A549 (cell line): Measurements from ENCODE around the gene PSMD6. TPM values are rescaled to one million over a fixed set of nuclear protein-coding genes. Genes with fewer than 3 reads are reported as not detected.
A peak's percentile ranks its signal among the peaks of the same experiment; 100 is the strongest.

Source experiments
- ATAC-seq, 2 experiments: fragments of 200-7000 bp in 1 of 2; fragments of >200 bp in 1 of 2; cut with Nextera tagmentation in 1 of 2; cut with Tn5 transposase in 1 of 2; 3 replicates each; pipeline versions ENCODE4 v1.8.0 to v1.9.1; 2018 to 2020; ENCODE audit warnings: mild to moderate bottlenecking in 1 of 2, moderate library complexity in 1 of 2
- CTCF ChIA-PET: fragments of 300-600 bp; sonication (Branson Sonifier 250); formaldehyde crosslinking; extraction: SDS; loops from one replicate; lab custom pipeline; 2021; ENCODE audit warnings: antibody characterized with exemption, inconsistent platforms; lab: Yijun Ruan, JAX
- POLR2A ChIA-PET: fragments of 350-600 bp; formaldehyde crosslinking; extraction: SDS; loops from one replicate; lab custom pipeline; 2021; ENCODE audit warnings: antibody characterized with exemption, inconsistent platforms; lab: Yijun Ruan, JAX
- DNase-seq, 2 experiments: peaks; one replicate each; pipeline versions ENCODE4 v3.0.0 to v3.0.0-alpha.2; 2011 to 2016; ENCODE audit warnings: low read depth in 1 of 2, low spot score in 1 of 2
- FAIRE-seq: peaks from 2 replicates; lab custom pipeline; 2011; peaks lifted over from hg19 to GRCh38; lab: Jason Lieb, UNC
- H3K27ac ChIP-seq, 2 experiments: fragments of >200 bp; sonication (Bioruptor Twin); formaldehyde crosslinking; 3 replicates each; pipeline ENCODE4 v1.5.1; 2016 to 2017
- H3K4me1 ChIP-seq: fragments of >200 bp; sonication (Bioruptor Twin); formaldehyde crosslinking; 3 replicates; pipeline ENCODE4 v1.6.1; 2016
- H3K4me2 ChIP-seq: fragments of >200 bp; sonication (Bioruptor Twin); formaldehyde crosslinking; 3 replicates; pipeline ENCODE4 v1.6.1; 2016
- H3K4me3 ChIP-seq: fragments of >200 bp; sonication (Bioruptor Twin); formaldehyde crosslinking; 3 replicates; pipeline ENCODE4 v1.5.1; 2016
- H3K9me3 ChIP-seq: fragments of >200 bp; sonication (Bioruptor Twin); formaldehyde crosslinking; 3 replicates; pipeline ENCODE4 v1.6.1; 2016
- CBX8 ChIP-seq: fragments of 200-600 bp; sonication (generic); IDR thresholded peaks from 2 replicates; pipeline ENCODE4 v1.6.1; 2016
- CHD2 ChIP-seq: fragments of 150-350 bp; IDR thresholded peaks from 2 replicates; pipeline ENCODE4 v1.6.1; 2014; ENCODE audit warnings: low read length; ENCODE audit not compliant: partially characterized antibody
- CHD4 ChIP-seq: fragments of 200-600 bp; sonication (generic); IDR thresholded peaks from 2 replicates; pipeline ENCODE4 v1.6.1; 2016; ENCODE audit warnings: antibody characterized with exemption, mild to moderate bottlenecking, borderline replicate concordance
- EHF ChIP-seq: fragments of 250-450 bp; sonication (Bioruptor Pico); IDR thresholded peaks from 2 replicates; pipeline ENCODE4 v1.5.0; 2020; ENCODE audit warnings: mild to moderate bottlenecking
- EHMT2 ChIP-seq: fragments of 200-600 bp; sonication (generic); IDR thresholded peaks from 2 replicates; pipeline ENCODE4 v1.6.1; 2016; ENCODE audit warnings: antibody characterized with exemption, low read depth, mild to moderate bottlenecking, moderate library complexity
- EP300 ChIP-seq, 2 experiments: fragments of >200 bp; sonication (Bioruptor Twin); formaldehyde crosslinking; IDR thresholded peaks; 2 replicates in 1 of 2; 3 replicates in 1 of 2; pipeline ENCODE4 v1.6.1; 2016 to 2017
- FOSB ChIP-seq: fragments of 250-450 bp; sonication (Bioruptor Pico); IDR thresholded peaks from 2 replicates; pipeline ENCODE4 v1.5.0; 2020; ENCODE audit warnings: mild to moderate bottlenecking, moderate library complexity
- HOXA7 ChIP-seq: fragments of 250-450 bp; sonication (Bioruptor Pico); IDR thresholded peaks from 2 replicates; pipeline ENCODE4 v1.5.0; 2020; ENCODE audit warnings: mild to moderate bottlenecking, moderate library complexity
- HOXB5 ChIP-seq: fragments of 250-450 bp; sonication (Bioruptor Pico); IDR thresholded peaks from 2 replicates; pipeline ENCODE4 v1.5.0; 2020; ENCODE audit warnings: mild to moderate bottlenecking, moderate library complexity
- JUNB ChIP-seq: fragments of >200 bp; sonication (Bioruptor Twin); formaldehyde crosslinking; IDR thresholded peaks from 2 replicates; pipeline ENCODE4 v1.6.1; 2016
- KDM1A ChIP-seq: fragments of 200-600 bp; sonication (generic); IDR thresholded peaks from 2 replicates; pipeline ENCODE4 v1.6.1; 2016; ENCODE audit warnings: low read depth, mild to moderate bottlenecking
- MAFK ChIP-seq: fragments of 450-650 bp; IDR thresholded peaks from 2 replicates; pipeline ENCODE4 v1.6.1; 2014; ENCODE audit not compliant: partially characterized antibody
- NFE2L2 ChIP-seq: fragments of 150-350 bp; conservative IDR thresholded peaks from 2 replicates; pipeline ENCODE4 v1.6.1; 2014; ENCODE audit warnings: low read length
- NPAS2 ChIP-seq: fragments of 250-450 bp; sonication (Bioruptor Pico); IDR thresholded peaks from 2 replicates; pipeline ENCODE4 v1.8.0; 2022; ENCODE audit warnings: mild to moderate bottlenecking, moderate library complexity, borderline replicate concordance
- NR3C1 ChIP-seq: fragments of >200 bp; sonication (Bioruptor Twin); formaldehyde crosslinking; IDR thresholded peaks from 3 replicates; pipeline ENCODE4 v1.6.1; 2017
- PHF8 ChIP-seq: fragments of 200-600 bp; sonication (generic); IDR thresholded peaks from 2 replicates; pipeline ENCODE4 v1.6.1; 2016; ENCODE audit warnings: low read depth, mild to moderate bottlenecking, antibody characterized with exemption, moderate library complexity, borderline replicate concordance
- POLR2A ChIP-seq: IDR thresholded peaks from 2 replicates; pipeline ENCODE4 v1.6.1; 2012; ENCODE audit warnings: mild to moderate bottlenecking, low read length
- POLR2AphosphoS2 ChIP-seq: conservative IDR thresholded peaks from 2 replicates; pipeline ENCODE4 v1.6.1; 2012; ENCODE audit warnings: low read length, improper control_type of control experiment, inconsistent platforms
- RCOR1 ChIP-seq: fragments of 150-350 bp; IDR thresholded peaks from 2 replicates; pipeline ENCODE4 v1.6.1; 2014; ENCODE audit warnings: antibody characterized with exemption, low read length, low read depth
- RFX5 ChIP-seq: fragments of 450-650 bp; IDR thresholded peaks from 2 replicates; pipeline ENCODE4 v1.7.1; 2014; ENCODE audit warnings: antibody characterized with exemption, mild to moderate bottlenecking, moderate library complexity
- ZC3H11A ChIP-seq: fragments of 450-650 bp; IDR thresholded peaks from 2 replicates; pipeline ENCODE4 v1.6.1; 2014; ENCODE audit warnings: antibody characterized with exemption, mild to moderate bottlenecking
- ZSCAN20 ChIP-seq: fragments of 250-450 bp; sonication (Bioruptor Pico); IDR thresholded peaks from 2 replicates; pipeline ENCODE4 v1.8.0; 2022; ENCODE audit warnings: mild to moderate bottlenecking, moderate library complexity
- WGBS: methylation state at CpG from one replicate; pipeline ENCODE4 v1.1.6; 2017; ENCODE audit errors: missing lambda C conversion rate; 5-methylcytosine and 5-hydroxymethylcytosine counted together
- polyA plus RNA-seq, 4 experiments: library from polyadenylated mRNA; depleted of rRNA in 3 of 4; stranded (reverse); fragments of >200 nt; fragmentation: RNase III in 1 of 4; extraction: RNeasy Plus Mini Kit Qiagen cat#74134 plus additional on column Dnase treatment in 1 of 4; gene quantifications; 2 replicates in 3 of 4; 3 replicates in 1 of 4; pipeline ENCODE4 v1.2.3, GENCODE V29; 2011 to 2017
- TF ChIP-seq, protein P1 (sequence below): fragments of >200 bp; sonication (Bioruptor Twin); formaldehyde crosslinking; IDR thresholded peaks from 3 replicates; pipeline ENCODE4 v1.5.1; 2016

The PSMD6 gene
- polyA plus RNA-seq, 2 of the 4 experiments (the other 2 are of a cell fraction): 76.8 to 117 TPM

DNA sequence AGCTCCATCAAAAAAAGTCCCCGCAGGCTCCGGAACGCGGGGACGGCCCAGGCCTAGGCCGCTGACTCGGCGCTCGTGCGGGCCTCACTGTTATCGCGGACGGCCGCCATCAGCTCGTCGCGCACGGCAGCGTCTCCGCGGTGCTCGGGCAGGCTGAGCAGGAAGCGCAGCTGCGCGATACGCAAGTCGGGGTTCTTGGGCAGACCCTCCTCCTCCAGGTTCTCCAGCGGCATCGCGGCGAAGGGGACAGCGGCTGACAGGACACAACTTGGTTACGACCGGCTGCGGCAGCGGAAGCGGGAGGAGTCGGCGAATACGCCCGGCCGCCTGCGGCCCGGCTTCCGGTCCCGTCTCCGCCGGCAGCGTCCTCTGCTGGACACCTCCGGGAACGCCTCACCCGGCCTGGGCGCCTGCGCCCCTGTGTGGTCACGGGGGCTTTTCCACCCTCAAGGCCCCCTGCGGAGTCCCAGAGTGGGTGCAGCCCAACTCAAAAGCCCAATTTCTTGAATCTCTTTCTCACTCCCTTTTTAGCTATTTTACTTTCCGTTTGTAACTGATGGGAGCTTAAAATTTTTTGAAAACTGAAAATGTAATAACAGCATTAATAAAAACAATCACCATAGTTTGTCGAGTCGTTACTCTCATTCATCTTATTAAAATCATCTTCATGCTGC is at the start of gene PSMD6 (continued):
- TF ChIP-seq HOXA7 (no peak), FOSB (no peak), CHD4 (no peak), POLR2A (peak; percentile 59), CBX8 (no peak), EHMT2 (no peak), PHF8 (peak; percentile 85), ZC3H11A (no peak), RFX5 (no peak)
- TF ChIP-seq, protein P1, sequence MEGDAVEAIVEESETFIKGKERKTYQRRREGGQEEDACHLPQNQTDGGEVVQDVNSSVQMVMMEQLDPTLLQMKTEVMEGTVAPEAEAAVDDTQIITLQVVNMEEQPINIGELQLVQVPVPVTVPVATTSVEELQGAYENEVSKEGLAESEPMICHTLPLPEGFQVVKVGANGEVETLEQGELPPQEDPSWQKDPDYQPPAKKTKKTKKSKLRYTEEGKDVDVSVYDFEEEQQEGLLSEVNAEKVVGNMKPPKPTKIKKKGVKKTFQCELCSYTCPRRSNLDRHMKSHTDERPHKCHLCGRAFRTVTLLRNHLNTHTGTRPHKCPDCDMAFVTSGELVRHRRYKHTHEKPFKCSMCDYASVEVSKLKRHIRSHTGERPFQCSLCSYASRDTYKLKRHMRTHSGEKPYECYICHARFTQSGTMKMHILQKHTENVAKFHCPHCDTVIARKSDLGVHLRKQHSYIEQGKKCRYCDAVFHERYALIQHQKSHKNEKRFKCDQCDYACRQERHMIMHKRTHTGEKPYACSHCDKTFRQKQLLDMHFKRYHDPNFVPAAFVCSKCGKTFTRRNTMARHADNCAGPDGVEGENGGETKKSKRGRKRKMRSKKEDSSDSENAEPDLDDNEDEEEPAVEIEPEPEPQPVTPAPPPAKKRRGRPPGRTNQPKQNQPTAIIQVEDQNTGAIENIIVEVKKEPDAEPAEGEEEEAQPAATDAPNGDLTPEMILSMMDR: peak; percentile 90

DNA sequence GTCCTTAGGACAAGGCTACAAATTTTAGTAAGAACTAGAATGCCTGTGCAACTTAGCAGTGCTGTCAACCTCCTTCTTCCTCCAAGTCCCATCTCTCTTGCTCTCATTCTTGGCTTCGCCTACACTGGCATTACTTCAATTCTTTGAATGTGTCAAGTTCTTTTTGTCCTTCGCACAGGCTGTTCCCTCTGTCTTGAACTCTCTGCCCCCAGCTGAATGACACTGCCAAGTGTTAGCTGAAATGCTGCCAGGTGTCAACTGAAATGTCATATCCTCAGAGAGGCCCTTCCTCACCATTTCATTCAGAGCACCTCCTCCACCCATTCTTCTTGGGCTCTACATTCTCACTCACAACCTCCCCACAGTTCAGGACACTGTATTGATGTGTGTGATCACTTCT is 48.8 kb upstream of the PSMD6 start:
- Histone ChIP-seq H3K4me3 (no peak overlapping the region), H3K4me1 (peaks cover 27% of the 10 kb centered on the region), H3K4me2 (no peak overlapping the region), H3K27ac (peak overlapping the region; percentile 27 to 80; a peak in 5 of 6 replicates), H3K9me3 (no peaks in the 10 kb centered on the region)
- POLR2A ChIA-PET: no interaction called here
- CTCF ChIA-PET: no interaction called here
- FAIRE-seq (no peak), ATAC-seq (no peak), DNase-seq (no peak)
- WGBS: 94% methylated on average over 2 of the region's 2 CpGs
- TF ChIP-seq HOXB5 (CRISPR knock-in tag) (no peak), MAFK (no peak), ZSCAN20 (CRISPR knock-in tag) (no peak), NPAS2 (CRISPR knock-in tag) (no peak), ZC3H11A (no peak), NFE2L2 (no peak), EP300 (IDR thresholded peaks at IDR 0.05) (no peak), CHD2 (no peak), CBX8 (no peak), POLR2AphosphoS2 (no peak)
- TF ChIP-seq, protein P1: no peak

DNA sequence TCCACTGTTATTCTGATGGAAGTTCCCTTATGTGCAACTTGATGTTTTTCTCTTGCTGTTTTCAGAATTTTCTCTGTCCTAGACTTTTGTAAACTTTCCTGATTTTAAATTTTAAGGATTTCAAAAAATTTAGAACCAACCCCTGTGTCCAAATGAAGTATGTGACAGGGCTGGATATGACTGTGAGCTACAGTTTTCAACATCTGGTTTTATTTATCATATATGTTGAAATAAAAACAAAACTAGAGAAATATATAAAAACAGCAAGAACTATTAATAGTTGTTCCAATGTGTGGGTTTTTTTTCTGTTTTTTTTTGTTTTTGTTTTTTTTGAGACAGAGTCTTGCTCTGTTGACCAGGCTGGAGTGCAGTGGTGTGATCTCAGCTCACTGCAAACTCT is 47.4 kb upstream of the PSMD6 start:
- Histone ChIP-seq H3K27ac (peak overlapping the region; percentile 34 to 80; a peak in 4 of 6 replicates), H3K4me3 (no peak overlapping the region), H3K4me1 (peaks cover 27% of the 10 kb centered on the region), H3K9me3 (peaks cover 10% of the 10 kb centered on the region; the same call in 2 of the 3 replicates), H3K4me2 (no peak overlapping the region)
- DNase-seq: no peak
- ChIA-PET POLR2A (no interaction called here), CTCF (no interaction called here)
- no peak for ATAC-seq
- TF ChIP-seq KDM1A (no peak), RCOR1 (no peak), EHF (CRISPR knock-in tag) (no peak), JUNB (no peak), RFX5 (no peak), NR3C1 (no peak)
- FAIRE-seq: no peak
